ENCODE data around the gene NMNAT2. TPM values are rescaled to one million over a fixed set of nuclear protein-coding genes. Genes with fewer than 3 reads are reported as not detected.

The NMNAT2 gene
- total RNA-seq, 6 experiments from 2014 or later: 20.2 to 31.4 (median 23.8) TPM

- Mint-ChIP-seq H3K27me3 (ENCODE audit: insufficient read depth) (no peaks in the 10 kb centered on the region), H3K4me1 (ENCODE audit: low read depth) (peaks cover 65% of the 10 kb centered on the region), H3K27ac (no peak overlapping the region), H3K36me3 (ENCODE audit: low read depth) (peaks cover 35% of the 10 kb centered on the region), H3K4me3 (no peak overlapping the region), H3K9me3 (peaks cover 21% of the 10 kb centered on the region)
- TF ChIP-seq, protein P1, sequence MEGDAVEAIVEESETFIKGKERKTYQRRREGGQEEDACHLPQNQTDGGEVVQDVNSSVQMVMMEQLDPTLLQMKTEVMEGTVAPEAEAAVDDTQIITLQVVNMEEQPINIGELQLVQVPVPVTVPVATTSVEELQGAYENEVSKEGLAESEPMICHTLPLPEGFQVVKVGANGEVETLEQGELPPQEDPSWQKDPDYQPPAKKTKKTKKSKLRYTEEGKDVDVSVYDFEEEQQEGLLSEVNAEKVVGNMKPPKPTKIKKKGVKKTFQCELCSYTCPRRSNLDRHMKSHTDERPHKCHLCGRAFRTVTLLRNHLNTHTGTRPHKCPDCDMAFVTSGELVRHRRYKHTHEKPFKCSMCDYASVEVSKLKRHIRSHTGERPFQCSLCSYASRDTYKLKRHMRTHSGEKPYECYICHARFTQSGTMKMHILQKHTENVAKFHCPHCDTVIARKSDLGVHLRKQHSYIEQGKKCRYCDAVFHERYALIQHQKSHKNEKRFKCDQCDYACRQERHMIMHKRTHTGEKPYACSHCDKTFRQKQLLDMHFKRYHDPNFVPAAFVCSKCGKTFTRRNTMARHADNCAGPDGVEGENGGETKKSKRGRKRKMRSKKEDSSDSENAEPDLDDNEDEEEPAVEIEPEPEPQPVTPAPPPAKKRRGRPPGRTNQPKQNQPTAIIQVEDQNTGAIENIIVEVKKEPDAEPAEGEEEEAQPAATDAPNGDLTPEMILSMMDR (IDR thresholded peaks at IDR 0.05): no peak
- no peak for DNase-seq
Measured at GRCh38 chr1:183247484-183247883, 170.7 kb downstream of the NMNAT2 start.

DNA sequence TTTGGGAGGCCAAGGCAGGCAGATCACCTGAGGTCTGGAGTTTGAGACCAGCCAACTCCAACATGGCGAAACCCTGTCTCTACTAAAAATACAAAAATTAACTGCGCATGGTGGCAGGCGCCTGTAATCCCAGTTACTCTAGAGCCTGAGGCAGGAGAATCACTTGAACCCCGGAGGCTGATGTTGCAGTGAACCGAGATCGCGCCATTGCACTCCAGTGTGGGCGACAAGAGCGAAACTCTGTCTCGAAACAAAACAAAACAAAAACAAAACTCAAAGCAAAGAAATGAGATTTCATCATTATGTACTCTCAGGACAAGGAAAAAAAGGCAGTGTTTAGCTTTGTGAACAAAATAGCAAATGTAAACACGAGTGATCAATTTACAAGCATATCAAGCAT is 171.1 kb downstream of the NMNAT2 start:
- Mint-ChIP-seq H3K27me3 (ENCODE audit: insufficient read depth) (no peaks in the 10 kb centered on the region), H3K4me3 (no peak overlapping the region), H3K27ac (no peak overlapping the region), H3K36me3 (ENCODE audit: low read depth) (peaks cover 35% of the 10 kb centered on the region), H3K9me3 (peaks cover 21% of the 10 kb centered on the region), H3K4me1 (ENCODE audit: low read depth) (peaks cover 70% of the 10 kb centered on the region)
- no peak for DNase-seq
- TF ChIP-seq, protein P1 (IDR thresholded peaks at IDR 0.05): no peak

GRCh38 chr1:183246436-183246835 is 171.7 kb downstream of the NMNAT2 start:
- H3K36me3 Mint-ChIP-seq (ENCODE audit: low read depth): peaks cover 28% of the 10 kb centered on the region

GRCh38 chr1:183245357-183245756 is 172.8 kb downstream of the NMNAT2 start:
- no peaks in the 10 kb centered on the region for H3K27me3 Mint-ChIP-seq (ENCODE audit: insufficient read depth)
- TF ChIP-seq, protein P1 (IDR thresholded peaks at IDR 0.05): no peak
- no peak overlapping the region for H3K4me3 Mint-ChIP-seq
- H3K36me3 Mint-ChIP-seq (ENCODE audit: low read depth): peaks cover 21% of the 10 kb centered on the region
- peaks cover 6% of the 10 kb centered on the region for H3K9me3 Mint-ChIP-seq
- H3K4me1 Mint-ChIP-seq (ENCODE audit: low read depth): peaks cover 82% of the 10 kb centered on the region
- no peak overlapping the region for H3K27ac Mint-ChIP-seq
- no peak for DNase-seq

More at GRCh38 chr1:183246436-183246835, 171.7 kb downstream of the NMNAT2 start:
- H3K27me3 Mint-ChIP-seq (ENCODE audit: insufficient read depth): no peaks in the 10 kb centered on the region
- DNase-seq: no peak
- no peak overlapping the region; the same call in 1 of the 2 replicates for H3K27ac Mint-ChIP-seq
- H3K4me3 Mint-ChIP-seq: no peak overlapping the region
- H3K9me3 Mint-ChIP-seq: peaks cover 16% of the 10 kb centered on the region
- TF ChIP-seq, protein P1 (IDR thresholded peaks at IDR 0.05): no peak
- H3K4me1 Mint-ChIP-seq (ENCODE audit: low read depth): peaks cover 72% of the 10 kb centered on the region

DNA sequence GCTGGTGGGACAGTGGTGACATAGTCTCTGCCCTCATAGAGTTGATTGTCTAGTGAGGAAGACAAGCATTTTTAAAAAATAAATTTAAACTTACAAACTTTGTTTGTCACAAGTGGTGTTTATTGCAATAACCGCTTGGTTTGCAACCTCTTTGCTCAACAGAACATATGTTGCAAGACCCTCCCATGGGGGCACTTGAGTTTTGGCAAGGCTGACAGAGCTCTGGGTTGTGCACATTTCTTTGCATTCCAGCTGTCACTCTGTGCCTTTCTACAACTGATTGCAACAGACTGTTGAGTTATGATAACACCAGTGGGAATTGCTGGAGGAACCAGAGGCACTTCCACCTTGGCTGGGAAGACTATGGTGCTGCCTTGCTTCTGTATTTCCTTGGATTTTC is 173.7 kb downstream of the NMNAT2 start:
- Mint-ChIP-seq H3K4me1 (ENCODE audit: low read depth) (peaks cover 83% of the 10 kb centered on the region), H3K36me3 (ENCODE audit: low read depth) (peaks cover 18% of the 10 kb centered on the region), H3K4me3 (no peak overlapping the region), H3K9me3 (no peaks in the 10 kb centered on the region), H3K27ac (no peak overlapping the region), H3K27me3 (ENCODE audit: insufficient read depth) (no peaks in the 10 kb centered on the region; the same call in 1 of the 2 replicates)
- TF ChIP-seq, protein P1 (IDR thresholded peaks at IDR 0.05): no peak
- DNase-seq: no peak
